Fibroblast of pulmonary artery (primary cell): ENCODE measurements around the gene TBC1D26.
A peak's percentile ranks its signal among the peaks of the same experiment; 100 is the strongest.
"Not testable (repeated sequence)": the region's sequence is repeated elsewhere in the genome, so short reads cannot be mapped to it uniquely, and the experiment has no call there.

Experiments
- DNase-seq: peaks from one replicate; pipeline ENCODE4 v3.0.0-alpha.2; 2010; ENCODE audit warnings: low read depth
- H3K4me3 ChIP-seq: replicated peaks from 2 replicates; pipeline ENCODE4 v1.5.1; 2011; ENCODE audit warnings: low read depth, mild to moderate bottlenecking, control low read depth, low read length, moderate library complexity

The TBC1D26 gene

DNA sequence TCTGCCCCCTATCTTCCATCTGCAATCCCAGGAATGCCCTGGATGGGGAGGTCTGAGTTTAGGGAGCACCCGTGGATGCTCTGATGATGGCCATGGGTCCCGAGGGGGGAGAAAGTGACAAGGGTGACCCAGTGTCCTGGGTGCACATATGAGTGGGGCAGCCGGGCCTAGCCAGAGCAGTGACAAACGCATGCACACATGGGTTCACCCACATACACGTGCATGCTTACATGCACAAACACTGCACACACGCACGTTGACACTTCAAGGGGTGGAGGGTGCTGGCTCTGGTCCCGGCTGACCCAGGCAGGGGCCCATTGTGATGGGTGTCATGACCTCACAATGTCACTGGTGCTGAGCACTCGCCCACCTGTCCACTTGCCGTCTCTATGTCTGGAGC is at the start of gene TBC1D26:
TSS of gene TBC1D26 (plus strand) at position 384 of the 400 bp plus-strand sequence. CDS start 3,066 bp downstream, outside the sequence.
- H3K4me3 ChIP-seq, DNase-seq: not testable (repeated sequence)

DNA sequence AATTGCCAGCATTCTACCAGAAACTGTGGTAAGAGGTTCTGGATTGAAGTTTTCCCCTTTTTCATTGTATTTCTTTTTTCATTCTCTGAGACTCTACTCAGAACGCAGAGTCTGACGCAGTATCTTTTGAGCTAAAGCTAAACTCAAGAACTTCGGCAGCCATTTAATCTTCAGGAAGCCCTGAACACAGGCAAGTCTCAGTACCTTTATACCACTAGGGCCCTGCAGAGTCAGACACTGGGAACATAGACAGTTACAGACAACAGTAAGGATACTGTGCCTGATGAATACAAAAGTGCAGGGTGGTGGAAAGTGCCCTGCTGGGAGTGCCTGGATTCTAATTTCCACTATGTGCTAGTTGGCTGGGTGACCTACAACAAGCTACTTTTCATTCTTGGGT is 48.9 kb upstream of the TBC1D26 start:
- not testable (repeated sequence) for DNase-seq
- peak overlapping the region; percentile 64 for H3K4me3 ChIP-seq

DNA sequence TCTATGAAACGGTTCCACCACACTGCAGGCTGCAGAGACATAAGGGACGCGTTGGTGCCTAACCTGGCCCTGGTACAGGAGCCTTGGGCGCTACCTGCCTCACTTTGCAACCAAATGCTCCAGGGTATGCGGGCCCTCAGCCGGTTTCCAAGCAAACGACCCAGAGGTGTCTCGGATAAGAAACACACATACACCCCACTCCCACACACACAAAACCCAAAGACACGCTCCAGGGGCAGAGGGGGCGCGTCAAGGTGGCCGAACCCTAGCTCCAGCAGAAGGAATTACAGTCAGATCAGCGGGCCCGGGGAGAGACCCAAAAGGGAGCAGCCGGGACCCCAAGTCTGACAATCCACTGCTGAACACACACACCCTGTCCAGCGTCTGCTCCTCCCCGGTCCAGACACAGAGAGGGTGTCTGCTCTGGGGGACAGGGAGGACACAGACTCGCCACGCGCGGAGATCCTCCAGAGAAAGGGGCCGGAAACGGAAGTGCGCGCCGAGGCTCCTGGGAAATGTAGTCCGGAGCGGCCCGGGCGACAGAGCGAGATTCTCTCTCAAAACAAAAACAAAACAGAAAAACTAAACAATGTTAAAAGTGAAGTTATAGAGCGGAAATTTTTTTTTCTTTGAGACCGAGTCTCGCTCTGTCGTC is 48.1 kb upstream of the TBC1D26 start, which contains the start of gene TRIM16:
TSS of gene TRIM16 (minus strand) at position 488 of the 655 bp plus-strand sequence. CDS start 32,702 bp downstream, outside the sequence.
- H3K4me3 ChIP-seq = peak within 1 kb of the TSS; percentile 64
- DNase-seq = peak; percentile 48

DNA sequence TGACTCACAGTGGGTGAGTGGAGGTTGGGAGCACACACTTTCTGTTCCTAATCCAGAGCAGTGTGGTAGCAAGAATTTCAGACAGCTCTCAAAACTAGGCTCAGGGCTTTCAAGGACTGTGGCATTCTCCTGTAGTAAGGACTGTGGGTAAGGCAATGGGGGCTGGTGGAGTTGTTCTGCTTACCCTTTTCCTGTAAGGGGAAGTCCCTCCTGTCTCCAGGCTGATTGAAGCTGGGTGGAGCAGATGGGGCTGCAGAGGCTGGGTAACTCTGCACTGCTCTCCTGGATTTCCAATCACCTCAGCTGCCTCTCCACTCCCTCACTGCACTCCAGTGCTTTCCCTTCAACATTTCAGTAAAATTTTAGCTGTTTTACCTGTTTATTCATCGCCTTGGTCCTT is 44.6 kb upstream of the TBC1D26 start:
- H3K4me3 ChIP-seq, DNase-seq: not testable (repeated sequence)

DNA sequence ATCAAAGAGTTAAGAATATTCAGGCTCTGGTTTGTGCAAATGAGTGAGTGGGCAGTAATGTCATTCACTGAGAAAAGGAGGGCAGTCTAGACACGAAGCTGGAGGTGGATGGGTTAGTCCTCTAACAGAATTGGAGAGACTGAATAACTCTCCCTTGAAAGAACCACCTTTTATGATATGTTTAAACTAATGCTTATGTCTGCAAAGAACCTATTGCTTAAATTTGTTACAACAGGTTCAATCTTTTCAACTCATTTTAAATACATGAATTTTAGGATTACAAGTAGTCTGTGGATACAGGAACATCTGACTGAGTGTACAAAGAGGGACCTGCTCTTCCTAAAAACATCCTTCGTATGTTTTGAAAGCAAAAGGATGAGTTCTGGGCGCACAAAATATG is 33.1 kb upstream of the TBC1D26 start:
- DNase-seq = peak; percentile 7
- H3K4me3 ChIP-seq = peak overlapping the region; percentile 59

DNA sequence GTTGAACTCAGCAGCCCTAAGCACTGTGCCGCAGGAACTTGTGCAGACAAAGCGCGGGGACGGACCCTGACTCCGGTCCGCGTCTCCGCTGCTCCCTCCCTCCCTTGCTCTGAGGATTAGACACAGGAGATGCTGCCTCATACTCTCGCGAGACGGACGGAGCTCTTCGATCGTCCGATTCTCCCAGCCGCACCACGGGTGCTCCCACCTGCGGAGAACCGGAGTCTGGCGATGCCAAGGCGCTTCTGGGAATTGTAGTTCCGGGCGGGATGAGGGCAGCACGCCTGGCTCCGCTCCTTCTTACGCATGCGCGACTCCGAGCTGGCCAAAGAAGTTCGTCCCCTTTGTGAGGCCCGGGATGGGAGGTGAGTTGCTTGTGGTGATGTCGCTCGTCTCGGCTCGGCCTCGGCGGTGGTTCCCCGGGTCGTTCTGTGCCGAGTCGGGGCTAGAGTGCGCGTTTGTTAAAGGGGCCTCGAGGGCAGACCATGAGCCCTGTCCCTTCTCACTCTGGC is 32.6 kb upstream of the TBC1D26 start, which contains the start of gene ZNF286A:
TSS of gene ZNF286A (plus strand) at position 340 of the 512 bp plus-strand sequence. CDS start 578 bp downstream, outside the sequence.
- peak; percentile 100 for DNase-seq
- peak within 1 kb of the TSS; percentile 59 for H3K4me3 ChIP-seq

DNA sequence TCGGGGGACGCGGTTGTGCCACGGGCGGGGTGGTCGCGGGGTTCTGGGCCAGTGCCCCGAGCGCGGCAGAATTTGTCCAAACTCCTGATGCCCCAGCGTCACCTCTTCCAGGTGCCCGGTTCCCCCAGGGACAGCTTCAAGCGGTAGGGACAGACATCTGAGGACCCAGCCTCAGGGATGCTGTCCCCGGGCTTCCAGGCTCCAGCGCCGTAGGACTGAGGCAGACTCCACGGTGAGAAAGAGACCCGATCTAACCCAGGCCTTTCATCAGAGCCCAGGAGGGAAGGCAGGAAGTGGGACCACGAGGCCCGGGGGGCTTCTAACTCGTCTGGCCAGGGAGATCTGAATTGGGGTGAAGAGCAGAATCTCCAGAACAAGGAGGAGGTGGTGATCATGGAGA is 32.1 kb upstream of the TBC1D26 start:
- not testable (repeated sequence) for DNase-seq
- H3K4me3 ChIP-seq = peak overlapping the region; percentile 59

DNA sequence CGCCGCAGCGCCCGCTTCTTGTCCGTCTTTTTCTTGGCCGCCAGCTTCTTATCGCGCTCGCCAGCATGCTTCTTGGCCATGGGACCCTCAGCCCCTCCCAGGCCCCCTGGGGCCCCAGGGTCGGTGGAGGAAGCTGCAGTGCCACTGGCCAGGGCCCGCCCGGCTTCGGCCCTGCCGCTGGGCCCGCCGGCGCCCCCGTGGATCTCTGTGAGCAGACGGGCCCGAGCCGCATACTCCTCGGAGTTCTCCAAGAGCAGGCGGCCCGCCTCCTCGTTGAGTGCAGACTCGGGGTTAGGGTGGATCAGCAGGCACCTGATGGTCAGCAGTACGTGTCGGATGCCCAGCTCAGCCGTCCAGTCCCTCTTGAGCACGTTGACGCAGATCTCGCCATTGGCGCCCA is 27.8 kb upstream of the TBC1D26 start:
- DNase-seq, H3K4me3 ChIP-seq: not testable (repeated sequence)

DNA sequence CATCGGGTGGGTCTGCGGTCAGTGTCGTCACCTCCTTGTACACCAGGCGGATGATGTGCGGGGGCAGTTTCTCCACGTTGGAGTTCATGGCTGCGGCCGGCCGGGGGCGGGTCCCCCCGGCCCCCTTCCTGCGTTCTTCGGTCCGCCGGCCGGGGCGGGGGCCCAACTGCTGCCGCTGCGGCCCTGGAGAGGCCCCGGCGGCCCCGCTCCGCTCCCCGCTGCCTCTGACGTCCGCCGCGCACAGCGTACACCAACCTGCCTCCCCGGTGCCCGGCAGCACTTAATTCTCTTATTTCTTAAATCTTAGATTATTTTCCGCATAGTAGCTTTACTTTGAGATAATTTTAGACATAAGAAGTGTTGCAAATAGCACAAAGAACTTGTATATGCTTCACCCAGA is 27.3 kb upstream of the TBC1D26 start:
- not testable (repeated sequence) for H3K4me3 ChIP-seq, DNase-seq

DNA sequence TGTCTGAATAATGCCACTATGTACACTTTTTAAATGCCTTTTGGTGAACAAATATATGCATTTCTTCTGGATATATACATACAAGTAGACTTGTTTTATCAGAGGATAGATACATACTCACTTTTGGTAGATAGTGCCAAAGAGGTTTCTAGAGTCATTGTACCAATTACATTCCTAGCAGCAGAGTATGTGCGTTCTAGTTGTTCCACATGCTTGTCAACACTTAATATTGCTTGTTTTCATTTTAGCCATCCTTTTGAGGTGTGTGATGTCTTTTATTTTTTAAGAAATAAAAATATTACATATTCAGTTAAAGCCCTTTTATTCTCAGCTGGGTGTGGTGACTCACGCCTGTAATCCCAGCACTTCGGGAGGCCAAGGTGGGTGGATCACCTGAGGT is 23.2 kb upstream of the TBC1D26 start:
- DNase-seq, H3K4me3 ChIP-seq: not testable (repeated sequence)

DNA sequence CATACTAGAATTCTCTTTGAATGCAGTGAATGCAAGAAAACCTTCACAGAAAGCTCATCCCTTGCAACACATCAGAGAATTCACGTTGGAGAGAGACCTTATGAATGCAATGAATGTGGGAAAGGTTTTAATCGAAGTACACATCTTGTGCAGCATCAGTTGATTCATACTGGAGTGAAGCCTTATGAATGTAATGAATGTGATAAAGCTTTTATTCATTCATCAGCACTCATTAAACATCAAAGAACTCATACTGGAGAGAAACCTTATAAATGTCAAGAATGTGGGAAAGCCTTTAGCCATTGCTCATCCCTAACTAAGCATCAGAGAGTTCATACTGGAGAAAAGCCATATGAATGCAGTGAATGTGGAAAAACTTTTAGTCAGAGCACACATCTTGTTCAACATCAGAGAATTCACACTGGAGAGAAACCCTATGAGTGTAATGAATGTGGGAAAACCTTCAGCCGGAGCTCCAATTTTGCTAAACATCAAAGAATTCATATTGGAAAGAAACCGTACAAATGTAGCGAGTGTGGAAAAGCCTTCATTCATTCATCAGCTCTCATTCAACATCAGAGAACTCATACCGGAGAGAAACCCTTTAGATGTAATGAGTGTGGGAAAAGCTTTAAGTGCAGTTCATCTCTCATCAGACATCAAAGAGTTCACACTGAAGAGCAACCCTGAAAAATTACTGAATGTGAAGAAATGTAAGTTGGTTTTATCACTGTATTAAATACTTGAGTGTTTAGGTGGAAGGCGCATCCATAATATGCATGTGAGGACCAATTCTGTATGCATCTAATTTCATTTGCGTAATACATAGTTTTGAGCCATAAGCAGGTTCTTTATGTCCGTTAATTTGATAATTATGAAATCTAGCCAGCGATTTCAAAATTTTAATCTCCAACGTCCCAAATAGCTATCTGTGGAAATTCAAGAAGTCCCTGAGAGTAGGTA is 15.2 kb upstream of the TBC1D26 start:
- not testable (repeated sequence) for H3K4me3 ChIP-seq, DNase-seq

DNA sequence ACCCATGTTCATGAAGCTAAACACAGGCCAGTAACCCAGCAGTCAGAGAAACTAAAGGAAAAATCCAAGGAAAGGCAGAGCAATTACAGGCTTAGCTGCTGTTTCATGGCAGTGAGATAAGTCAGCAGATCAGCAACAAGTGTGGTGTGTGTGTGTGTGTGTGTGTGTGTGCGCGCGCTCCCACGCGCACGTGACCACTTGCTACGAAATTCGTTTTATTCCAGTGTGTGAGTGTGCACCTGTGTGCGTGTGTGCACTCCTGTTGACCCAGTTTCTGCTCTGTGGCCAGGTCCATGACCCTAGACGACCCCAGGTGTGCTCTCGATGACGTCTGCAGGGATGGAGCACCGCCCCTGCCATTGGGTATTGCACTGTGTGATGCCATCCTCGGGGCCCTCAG is 1.5 kb upstream of the TBC1D26 start:
- not testable (repeated sequence) for H3K4me3 ChIP-seq, DNase-seq

DNA sequence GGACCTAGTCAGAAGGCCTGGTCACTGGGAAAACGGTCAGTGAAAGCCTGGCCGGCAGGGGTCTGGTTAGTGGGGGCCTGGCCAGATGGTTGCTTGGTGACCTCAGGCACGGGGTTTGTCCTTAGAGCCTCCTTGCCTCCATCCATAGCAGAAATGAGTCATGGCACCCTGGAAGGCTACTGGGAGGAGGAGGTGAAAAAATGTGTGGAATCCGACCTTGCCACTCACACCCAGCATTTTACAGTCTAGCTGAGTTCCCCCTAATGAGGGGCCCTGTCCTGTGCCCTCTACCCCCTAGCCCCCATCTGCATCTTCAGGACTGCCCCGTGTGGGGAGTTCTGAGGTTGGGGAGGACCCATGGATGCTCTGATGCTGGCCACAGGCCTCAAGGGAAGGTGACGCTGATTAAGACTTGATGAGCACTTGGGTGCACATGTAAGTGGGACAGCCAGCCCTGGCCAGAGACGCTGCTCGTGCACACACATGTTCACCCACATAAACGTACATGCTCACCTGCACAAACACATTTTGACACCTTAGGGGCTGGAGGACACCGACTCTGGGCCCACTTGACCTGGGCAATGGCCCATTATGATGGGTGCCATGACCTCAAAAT is 1.2 kb downstream of the TBC1D26 start:
- DNase-seq, H3K4me3 ChIP-seq: not testable (repeated sequence)

DNA sequence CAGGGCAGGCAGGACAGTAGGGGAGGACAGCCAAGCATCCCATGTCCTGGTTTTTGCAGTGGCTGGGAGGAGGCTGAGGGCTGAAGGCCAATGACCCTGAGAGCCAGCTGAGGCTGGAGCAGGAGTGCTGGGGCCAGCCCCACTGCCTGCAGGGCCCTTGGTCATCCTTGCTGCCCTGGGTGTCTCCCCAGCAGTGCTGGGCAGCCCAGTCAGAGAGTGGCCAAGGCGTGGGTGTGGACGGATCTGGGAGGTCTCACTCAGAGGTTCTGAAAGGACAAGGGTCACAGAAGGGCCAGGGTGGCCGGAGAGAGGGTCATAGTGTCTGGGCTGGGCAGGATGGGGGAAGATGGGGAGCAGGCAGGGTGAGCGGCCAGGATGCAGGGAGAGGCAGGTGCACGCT is 4.5 kb downstream of the TBC1D26 start:
- H3K4me3 ChIP-seq, DNase-seq: not testable (repeated sequence)
